Measurements from ENCODE around the gene AKAP6.

- TF ChIP-seq POLR2A (IDR thresholded peaks at IDR 0.05; ENCODE audit: low read depth, low read length), result no peak
- TF ChIP-seq TAF1 (IDR thresholded peaks at IDR 0.05; ENCODE audit: low read depth, low read length), result no peak
- no peak for TF ChIP-seq POLR2AphosphoS5 (IDR thresholded peaks at IDR 0.05; ENCODE audit: low read depth, low read length)
Measured at GRCh38 chr14:32800320-32800719, 471.2 kb downstream of the AKAP6 start.

Data from GM12891 (cell line).